Sigmoid colon (tissue), 4 donors: ENCODE data around the gene NUCB1.
"Not testable (repeated sequence)": the region's sequence is repeated elsewhere in the genome, so short reads cannot be mapped to it uniquely, and the experiment has no call there.

Experiments used
- EP300 ChIP-seq, 4 donors: sonication (generic); formaldehyde crosslinking; IDR thresholded peaks; one replicate each; pipeline ENCODE4 v1.6.1; 2017; ENCODE audit warnings: antibody characterized with exemption in 4 of 4
- POLR2AphosphoS5 ChIP-seq, 4 donors: sonication (generic); formaldehyde crosslinking; IDR thresholded peaks; one replicate each; pipeline ENCODE4 v1.6.1; 2017; ENCODE audit warnings: antibody characterized with exemption in 4 of 4
- TF ChIP-seq, protein P1 (sequence below), 4 experiments: fragments of 450-650 bp in 3 of 4; fragments of 200-600 bp in 1 of 4; IDR thresholded peaks; one replicate each; pipeline ENCODE4 v1.5.1; 2016 to 2019; ENCODE audit warnings: antibody characterized with exemption in 4 of 4, mild to moderate bottlenecking in 3 of 4, moderate library complexity in 2 of 4

DNA sequence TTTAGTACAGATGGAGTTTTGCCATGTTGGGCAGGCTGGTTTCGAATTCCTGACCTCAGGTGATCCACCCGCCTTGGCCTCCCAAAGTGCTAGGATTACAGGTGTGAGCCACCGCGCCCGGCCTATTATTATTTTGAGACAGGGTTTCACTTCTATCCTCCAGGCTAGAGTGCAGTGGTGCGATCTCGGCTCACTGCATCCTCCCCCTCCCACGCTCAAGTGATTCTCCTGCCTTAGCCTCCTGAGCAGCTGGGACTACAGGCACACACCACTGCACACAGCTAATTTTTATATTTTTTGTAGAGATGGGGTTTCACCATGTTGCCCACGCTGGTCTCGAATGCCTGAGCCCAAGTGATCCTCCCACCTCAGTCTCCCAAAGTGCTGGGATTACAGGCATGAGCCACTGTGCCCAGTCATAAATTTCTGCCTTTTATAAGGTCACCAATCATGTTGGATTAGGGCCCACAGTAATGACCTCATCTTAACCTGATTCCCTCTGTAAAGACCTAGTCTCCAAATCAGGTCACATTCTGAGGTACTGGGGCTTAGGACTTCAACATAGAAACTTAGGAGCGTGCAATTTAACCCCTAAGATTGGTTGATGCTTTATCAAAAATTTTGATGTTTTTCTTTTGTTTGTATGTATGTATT, 9.4 kb downstream of the NUCB1 start:
- TF ChIP-seq, protein P1, sequence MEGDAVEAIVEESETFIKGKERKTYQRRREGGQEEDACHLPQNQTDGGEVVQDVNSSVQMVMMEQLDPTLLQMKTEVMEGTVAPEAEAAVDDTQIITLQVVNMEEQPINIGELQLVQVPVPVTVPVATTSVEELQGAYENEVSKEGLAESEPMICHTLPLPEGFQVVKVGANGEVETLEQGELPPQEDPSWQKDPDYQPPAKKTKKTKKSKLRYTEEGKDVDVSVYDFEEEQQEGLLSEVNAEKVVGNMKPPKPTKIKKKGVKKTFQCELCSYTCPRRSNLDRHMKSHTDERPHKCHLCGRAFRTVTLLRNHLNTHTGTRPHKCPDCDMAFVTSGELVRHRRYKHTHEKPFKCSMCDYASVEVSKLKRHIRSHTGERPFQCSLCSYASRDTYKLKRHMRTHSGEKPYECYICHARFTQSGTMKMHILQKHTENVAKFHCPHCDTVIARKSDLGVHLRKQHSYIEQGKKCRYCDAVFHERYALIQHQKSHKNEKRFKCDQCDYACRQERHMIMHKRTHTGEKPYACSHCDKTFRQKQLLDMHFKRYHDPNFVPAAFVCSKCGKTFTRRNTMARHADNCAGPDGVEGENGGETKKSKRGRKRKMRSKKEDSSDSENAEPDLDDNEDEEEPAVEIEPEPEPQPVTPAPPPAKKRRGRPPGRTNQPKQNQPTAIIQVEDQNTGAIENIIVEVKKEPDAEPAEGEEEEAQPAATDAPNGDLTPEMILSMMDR (IDR thresholded peaks at IDR 0.05), result not testable (repeated sequence)
- not testable (repeated sequence) for TF ChIP-seq POLR2AphosphoS5, EP300 (IDR thresholded peaks at IDR 0.05)
